Stimulated activated CD4-positive, alpha-beta T cell treated with anti-CD3 and anti-CD28 coated beads, Interleukin-12 subunit alpha, Interleukin-12 subunit beta, amount 100 ng/mL, for 24 hours (primary cell): ENCODE results near the gene KATNA1.
"Not testable (repeated sequence)": the region's sequence is repeated elsewhere in the genome, so short reads cannot be mapped to it uniquely, and the experiment has no call there.

Experiments used
- DNase-seq, 2 experiments: peaks; one replicate each; pipeline ENCODE4 v3.0.0-alpha.2; 2020; ENCODE audit warnings: low read depth in 2 of 2

KATNA1 gene

GRCh38 chr6:149648148-149649145 is at the start of gene KATNA1:
Gene KATNA1 (minus strand): TSS chr6:149648714. CDS start chr6:149638547, 10,167 bp downstream.
- DNase-seq = peak; percentile 76 to 84

GRCh38 chr6:149698175-149698574 is 49.7 kb upstream of the KATNA1 start:
- DNase-seq = no peak

- no peak for DNase-seq
Observed at GRCh38 chr6:149696901-149697300, 48.4 kb upstream of the KATNA1 start.

GRCh38 chr6:149694921-149695320 is 46.4 kb upstream of the KATNA1 start:
- DNase-seq = no peak

- no peak for DNase-seq
Observed at GRCh38 chr6:149691201-149691600, 42.7 kb upstream of the KATNA1 start.

GRCh38 chr6:149686230-149686629 is 37.7 kb upstream of the KATNA1 start:
- no peak for DNase-seq

GRCh38 chr6:149683256-149683859 is 34.8 kb upstream of the KATNA1 start:
- no peak for DNase-seq

- not testable (repeated sequence) for DNase-seq
Observed at GRCh38 chr6:149681845-149682244, 33.3 kb upstream of the KATNA1 start.

- DNase-seq = no peak
Observed at GRCh38 chr6:149681209-149681608, 32.7 kb upstream of the KATNA1 start.

GRCh38 chr6:149680503-149680902 is 32.0 kb upstream of the KATNA1 start:
- DNase-seq = no peak

GRCh38 chr6:149672265-149672664 is 23.8 kb upstream of the KATNA1 start:
- not testable (repeated sequence) for DNase-seq

- no peak for DNase-seq
Observed at GRCh38 chr6:149660028-149660427, 11.5 kb upstream of the KATNA1 start.

GRCh38 chr6:149657441-149657840 is 8.9 kb upstream of the KATNA1 start:
- no peak for DNase-seq

GRCh38 chr6:149651056-149651455 is 2.5 kb upstream of the KATNA1 start:
- no peak for DNase-seq

- DNase-seq = no peak
Observed at GRCh38 chr6:149646599-149646998, 1.9 kb downstream of the KATNA1 start.

GRCh38 chr6:149642829-149643580 is 5.5 kb downstream of the KATNA1 start:
- no peak for DNase-seq

- no peak for DNase-seq
Observed at GRCh38 chr6:149636124-149636523, 12.4 kb downstream of the KATNA1 start.

- DNase-seq = no peak
Observed at GRCh38 chr6:149634315-149634714, 14.2 kb downstream of the KATNA1 start.

- DNase-seq = no peak
Observed at GRCh38 chr6:149628875-149629510, 19.5 kb downstream of the KATNA1 start.

- DNase-seq = no peak
Observed at GRCh38 chr6:149627672-149628071, 20.8 kb downstream of the KATNA1 start.

- no peak for DNase-seq
Observed at GRCh38 chr6:149615805-149616204, 32.7 kb downstream of the KATNA1 start.

GRCh38 chr6:149614337-149614736 is 34.2 kb downstream of the KATNA1 start:
- DNase-seq = no peak
